GM12892 (cell line): Measurements from ENCODE around the gene GHDC.

Source experiments
- POLR2A ChIP-seq: IDR thresholded peaks from 2 replicates; pipeline ENCODE4 v1.6.1; 2011; ENCODE audit warnings: low read depth, low read length, control low read depth
- POLR2AphosphoS5 ChIP-seq: IDR thresholded peaks from 2 replicates; pipeline ENCODE4 v1.6.1; 2011; ENCODE audit warnings: low read depth, low read length, control low read depth
- TAF1 ChIP-seq: IDR thresholded peaks from 2 replicates; pipeline ENCODE4 v1.6.1; 2011; ENCODE audit warnings: low read depth, mild to moderate bottlenecking, control low read depth, low read length, borderline replicate concordance

- TF ChIP-seq POLR2AphosphoS5 (no peak), POLR2A (no peak), TAF1 (no peak)
Observed at GRCh38 chr17:42182927-42183734, 11.2 kb downstream of the GHDC start.
